A673 (cell line): Measurements from ENCODE around the gene EMB. TPM values are rescaled to one million over a fixed set of nuclear protein-coding genes. Genes with fewer than 3 reads are reported as not detected.
"Not testable (repeated sequence)": the region's sequence is repeated elsewhere in the genome, so short reads cannot be mapped to it uniquely, and the experiment has no call there.

Experiments
- BruUV-seq: library from RNA; stranded (reverse); fragments of 400-500 nt; replicated peaks from 2 replicates; lab custom pipeline; 2021; lab: Mats Ljungman, UMichigan
- CTCF ChIA-PET: fragments of 300-600 bp; sonication (Branson Sonifier 250); formaldehyde crosslinking; loops from one replicate; lab custom pipeline; 2022; ENCODE audit warnings: antibody characterized with exemption; lab: Charles Lee
- POLR2A ChIA-PET: fragments of 300-600 bp; sonication (Branson Sonifier 250); formaldehyde crosslinking; loops from one replicate; lab custom pipeline; 2022; ENCODE audit warnings: antibody characterized with exemption; ENCODE audit not compliant: low non-redundant PET; lab: Charles Lee
- DNase-seq: peaks from one replicate; pipeline ENCODE4 v3.0.0-alpha.2; 2015; ENCODE audit warnings: low spot score
- H3K27ac ChIP-seq: fragments of 200-600 bp; sonication (generic); 2 replicates; pipeline ENCODE4 v1.5.1; 2016; ENCODE audit warnings: mixed run types, low read depth, mild to moderate bottlenecking, mixed read lengths, antibody characterized with exemption, low read length; ENCODE audit not compliant: poor library complexity, severe bottlenecking
- H3K27me3 ChIP-seq: fragments of 200-600 bp; sonication (generic); replicated peaks from 2 replicates; pipeline ENCODE4 v1.6.1; 2017; ENCODE audit warnings: mixed run types, low read depth, mild to moderate bottlenecking, mixed read lengths, antibody characterized with exemption, low read length; ENCODE audit not compliant: insufficient read depth, poor library complexity
- H3K36me3 ChIP-seq: fragments of 200-600 bp; sonication (generic); 2 replicates; pipeline ENCODE4 v1.6.1; 2016; ENCODE audit warnings: mixed run types, mild to moderate bottlenecking, mixed read lengths, antibody characterized with exemption, low read length; ENCODE audit not compliant: insufficient read depth, poor library complexity, severe bottlenecking
- H3K4me1 ChIP-seq: fragments of 200-600 bp; sonication (generic); 2 replicates; pipeline ENCODE4 v1.6.1; 2017; ENCODE audit warnings: mixed run types, mild to moderate bottlenecking, mixed read lengths, antibody characterized with exemption, low read length; ENCODE audit not compliant: insufficient read depth, poor library complexity, severe bottlenecking
- H3K4me3 ChIP-seq: fragments of 200-600 bp; sonication (generic); 2 replicates; pipeline ENCODE4 v1.5.1; 2016; ENCODE audit warnings: low read depth, mixed run types, mild to moderate bottlenecking, mixed read lengths, low read length; ENCODE audit not compliant: poor library complexity, severe bottlenecking
- H3K9me3 ChIP-seq: fragments of 200-600 bp; sonication (generic); 2 replicates; pipeline ENCODE4 v1.6.1; 2016; ENCODE audit warnings: mixed run types, low read depth, mild to moderate bottlenecking, mixed read lengths, antibody characterized with exemption, low read length; ENCODE audit not compliant: poor library complexity, severe bottlenecking
- EZH2 ChIP-seq: fragments of 200-600 bp; sonication (generic); IDR thresholded peaks from 2 replicates; pipeline ENCODE4 v1.6.1; 2017; ENCODE audit warnings: borderline replicate concordance, low read depth, mild to moderate bottlenecking, mixed read lengths, antibody characterized with exemption, low read length; ENCODE audit not compliant: poor library complexity, severe bottlenecking
- intact Hi-C: fragments of 100-400 bp; cut with micrococcal nuclease; formaldehyde crosslinking; loops from one replicate; pipeline ENCODE4 v1.10.0; 2022; ENCODE audit not compliant: unreplicated experiment
- total RNA-seq: library from RNA; stranded (reverse); gene quantifications from 2 replicates; pipeline ENCODE4 v1.2.3, GENCODE V29; 2021
- TF ChIP-seq, protein P1 (sequence below): fragments of 300-800, 200-600 bp; sonication (generic); conservative IDR thresholded peaks from 2 replicates; pipeline ENCODE4 v1.5.1; 2017; ENCODE audit warnings: low read depth, mild to moderate bottlenecking, antibody characterized with exemption, low read length, moderate library complexity, mixed read lengths

The EMB gene
- total RNA-seq, 1 experiment from 2014 or later = 21.8 TPM

DNA sequence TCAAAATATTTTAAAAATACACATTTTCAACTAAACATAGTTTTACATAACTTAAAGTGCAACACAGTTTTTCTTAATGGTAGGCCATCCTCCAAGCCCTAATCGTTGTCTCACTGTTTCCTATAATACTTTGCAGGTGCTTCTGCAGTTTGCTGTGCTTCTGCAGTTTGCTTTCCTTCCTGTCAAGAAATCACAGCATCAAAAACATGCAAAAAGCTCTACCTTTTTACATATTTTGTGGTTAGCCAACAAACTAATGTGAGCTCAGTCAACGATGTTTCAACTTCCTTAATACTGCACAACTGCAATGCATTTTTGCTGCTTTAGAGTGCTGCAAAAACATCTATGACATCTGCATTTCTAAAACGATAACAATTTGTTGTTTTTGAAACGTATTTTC is 25.2 kb downstream of the EMB start:
- intact Hi-C loops = no loop called here
- POLR2A ChIA-PET = no interaction called here
- no TSS peak for BruUV-seq

DNA sequence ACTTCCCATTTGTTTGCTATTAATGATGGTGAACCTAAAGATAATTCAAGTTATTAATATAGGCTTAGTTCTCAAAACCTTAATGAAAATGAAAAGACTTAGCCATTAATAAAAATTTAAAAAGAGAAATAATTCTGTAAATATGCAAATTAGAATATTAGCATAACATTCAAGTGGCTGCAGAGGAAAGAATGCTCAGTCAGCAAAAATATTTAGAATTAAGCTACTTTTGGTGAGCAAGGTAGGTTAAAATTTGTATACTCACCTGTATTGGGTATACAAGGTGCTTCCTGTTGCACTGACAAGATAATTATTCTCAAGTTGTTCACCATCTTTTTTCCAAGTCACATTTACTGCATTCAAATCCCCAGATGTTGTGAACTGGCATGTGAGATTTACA is 30.2 kb downstream of the EMB start:
- H3K27me3 ChIP-seq, POLR2A ChIA-PET, H3K4me1 ChIP-seq, H3K4me3 ChIP-seq, H3K27ac ChIP-seq, intact Hi-C loops, H3K36me3 ChIP-seq, CTCF ChIA-PET, BruUV-seq, H3K9me3 ChIP-seq, DNase-seq: not testable (repeated sequence)

More for the DNA sequence above, 25.2 kb downstream of the EMB start:
- Histone ChIP-seq H3K4me3 (no peak overlapping the region), H3K36me3 (no peaks in the 10 kb centered on the region), H3K27me3 (no peaks in the 10 kb centered on the region), H3K27ac (no peak overlapping the region), H3K4me1 (no peaks in the 10 kb centered on the region), H3K9me3 (no peaks in the 10 kb centered on the region)
- TF ChIP-seq EZH2 = no peak
- TF ChIP-seq, protein P1, sequence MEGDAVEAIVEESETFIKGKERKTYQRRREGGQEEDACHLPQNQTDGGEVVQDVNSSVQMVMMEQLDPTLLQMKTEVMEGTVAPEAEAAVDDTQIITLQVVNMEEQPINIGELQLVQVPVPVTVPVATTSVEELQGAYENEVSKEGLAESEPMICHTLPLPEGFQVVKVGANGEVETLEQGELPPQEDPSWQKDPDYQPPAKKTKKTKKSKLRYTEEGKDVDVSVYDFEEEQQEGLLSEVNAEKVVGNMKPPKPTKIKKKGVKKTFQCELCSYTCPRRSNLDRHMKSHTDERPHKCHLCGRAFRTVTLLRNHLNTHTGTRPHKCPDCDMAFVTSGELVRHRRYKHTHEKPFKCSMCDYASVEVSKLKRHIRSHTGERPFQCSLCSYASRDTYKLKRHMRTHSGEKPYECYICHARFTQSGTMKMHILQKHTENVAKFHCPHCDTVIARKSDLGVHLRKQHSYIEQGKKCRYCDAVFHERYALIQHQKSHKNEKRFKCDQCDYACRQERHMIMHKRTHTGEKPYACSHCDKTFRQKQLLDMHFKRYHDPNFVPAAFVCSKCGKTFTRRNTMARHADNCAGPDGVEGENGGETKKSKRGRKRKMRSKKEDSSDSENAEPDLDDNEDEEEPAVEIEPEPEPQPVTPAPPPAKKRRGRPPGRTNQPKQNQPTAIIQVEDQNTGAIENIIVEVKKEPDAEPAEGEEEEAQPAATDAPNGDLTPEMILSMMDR = no peak
- CTCF ChIA-PET = no interaction called here
- no peak for DNase-seq

GRCh38 chr5:50406877-50407276 is 34.2 kb downstream of the EMB start:
- intact Hi-C loops = no loop called here
- Histone ChIP-seq H3K4me3 (no peak overlapping the region), H3K27me3 (no peaks in the 10 kb centered on the region), H3K36me3 (no peaks in the 10 kb centered on the region), H3K27ac (no peak overlapping the region), H3K9me3 (no peaks in the 10 kb centered on the region), H3K4me1 (no peaks in the 10 kb centered on the region)
- TF ChIP-seq EZH2 = no peak
- TF ChIP-seq, protein P1 = no peak
- no TSS peak for BruUV-seq
- ChIA-PET CTCF (no interaction called here), POLR2A (no interaction called here)
- DNase-seq = no peak

DNA sequence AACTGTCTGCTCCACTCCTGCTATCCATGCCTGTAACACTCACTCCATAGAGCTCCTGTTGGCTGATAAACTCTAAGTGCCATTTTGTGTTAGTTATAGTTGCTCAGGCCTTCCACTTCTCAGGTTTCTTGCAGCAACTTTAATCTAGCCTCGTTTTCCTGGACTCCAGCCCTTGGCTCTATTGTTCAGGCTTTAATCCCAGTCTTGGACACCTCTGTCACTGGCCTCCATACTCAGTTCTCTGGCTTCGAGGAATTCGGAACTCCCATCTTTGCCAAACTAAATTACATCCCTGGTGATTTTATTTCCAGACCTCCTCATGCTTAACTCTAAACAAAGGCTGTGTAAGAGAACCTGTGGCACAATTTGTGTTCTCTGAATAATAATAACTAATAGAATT is 39.8 kb downstream of the EMB start:
- CTCF ChIA-PET = no interaction called here
- no peak for DNase-seq

GRCh38 chr5:50393925-50394609 is 47.0 kb downstream of the EMB start:
- POLR2A ChIA-PET, intact Hi-C loops, H3K27ac ChIP-seq, H3K4me1 ChIP-seq, H3K4me3 ChIP-seq, H3K9me3 ChIP-seq, H3K36me3 ChIP-seq, CTCF ChIA-PET, BruUV-seq, H3K27me3 ChIP-seq: not testable (repeated sequence)
- DNase-seq = peak; percentile 11

More for the DNA sequence above, 39.8 kb downstream of the EMB start:
- no peaks in the 10 kb centered on the region for H3K36me3 ChIP-seq
- TF ChIP-seq EZH2 = no peak
- TF ChIP-seq, protein P1 = no peak
- H3K27ac ChIP-seq = no peak overlapping the region
- BruUV-seq = no TSS peak
- intact Hi-C loops = no loop called here
- POLR2A ChIA-PET = no interaction called here
- H3K4me3 ChIP-seq = no peak overlapping the region
- H3K9me3 ChIP-seq = no peaks in the 10 kb centered on the region
- H3K4me1 ChIP-seq = no peaks in the 10 kb centered on the region
- H3K27me3 ChIP-seq = no peaks in the 10 kb centered on the region
